HG03280 (cell line): ENCODE results near the gene CALM3.

Experiments
- ATAC-seq: cut with Tn5 transposase; IDR thresholded peaks from one replicate; pipeline ENCODE4 v1.9.1; 2021; ENCODE audit warnings: mild to moderate bottlenecking, moderate library complexity; ENCODE audit not compliant: unreplicated experiment

CALM3 gene

GRCh38 chr19:46599716-46600373 is 1.3 kb upstream of the CALM3 start:
- ATAC-seq: no peak

- peak; percentile 77 for ATAC-seq
Measured at GRCh38 chr19:46600384-46601317, 479 bp upstream of the CALM3 start.

GRCh38 chr19:46602392-46603194 is 1.5 kb downstream of the CALM3 start:
- ATAC-seq: no peak

- no peak for ATAC-seq
Measured at GRCh38 chr19:46603195-46603637, 2.1 kb downstream of the CALM3 start.

GRCh38 chr19:46603752-46604231 is 2.7 kb downstream of the CALM3 start:
- no peak for ATAC-seq

- no peak for ATAC-seq
Measured at GRCh38 chr19:46604781-46605355, 3.7 kb downstream of the CALM3 start.

- no peak for ATAC-seq
Measured at GRCh38 chr19:46605356-46605821, 4.3 kb downstream of the CALM3 start.

GRCh38 chr19:46606019-46606418 is 4.9 kb downstream of the CALM3 start:
- ATAC-seq: no peak

GRCh38 chr19:46606681-46607447 is 5.7 kb downstream of the CALM3 start:
- ATAC-seq: no peak

GRCh38 chr19:46607448-46607841 is 6.3 kb downstream of the CALM3 start:
- ATAC-seq: no peak

GRCh38 chr19:46608178-46608577 is 7.0 kb downstream of the CALM3 start:
- ATAC-seq: no peak

GRCh38 chr19:46608581-46609345 is 7.6 kb downstream of the CALM3 start:
- ATAC-seq: no peak

- ATAC-seq: no peak
Measured at GRCh38 chr19:46609511-46610412, 8.6 kb downstream of the CALM3 start.

GRCh38 chr19:46610413-46610775 is 9.3 kb downstream of the CALM3 start:
- ATAC-seq: no peak

GRCh38 chr19:46610851-46611770 is 10.0 kb downstream of the CALM3 start:
- ATAC-seq: no peak

- ATAC-seq: no peak
Measured at GRCh38 chr19:46611776-46612175, 10.6 kb downstream of the CALM3 start.

GRCh38 chr19:46613525-46613924 is 12.4 kb downstream of the CALM3 start:
- no peak for ATAC-seq
